Natural killer cell (primary cell): ENCODE results near the gene CLEC16A. TPM values are rescaled to one million over a fixed set of nuclear protein-coding genes. Genes with fewer than 3 reads are reported as not detected.

ENCODE experiments used
- ATAC-seq, 3 donors: fragments of 150-1000 bp in 2 of 3; fragments of 200-7000 bp in 1 of 3; cut with Tn5 transposase; 1 replicate in 1 of 3; 2 replicates in 2 of 3; pipeline ENCODE4 v1.10.0; 2021; ENCODE audit warnings: mild to moderate bottlenecking in 2 of 3, moderate library complexity in 2 of 3
- DNase-seq, 2 donors: peaks; one replicate each; pipeline versions ENCODE4 v3.0.0 to v3.0.0-alpha.2; 2013 to 2021; ENCODE audit warnings: mixed read lengths in 1 of 2
- H3K27ac ChIP-seq: one replicate; pipeline ENCODE4 v1.5.1; 2013; ENCODE audit warnings: mild to moderate bottlenecking, low read length
- H3K27me3 ChIP-seq: one replicate; pipeline ENCODE4 v1.6.1; 2013; ENCODE audit warnings: low read length; ENCODE audit not compliant: control insufficient read depth, insufficient read depth
- H3K36me3 ChIP-seq: one replicate; pipeline ENCODE4 v1.6.1; 2013; ENCODE audit warnings: low read length; ENCODE audit not compliant: control insufficient read depth, insufficient read depth
- H3K4me1 ChIP-seq: one replicate; pipeline ENCODE4 v1.6.1; 2013; ENCODE audit warnings: low read length; ENCODE audit not compliant: control insufficient read depth, insufficient read depth
- H3K4me3 ChIP-seq: one replicate; pipeline ENCODE4 v1.5.1; 2013; ENCODE audit warnings: low read length
- H3K9me3 ChIP-seq: one replicate; pipeline ENCODE4 v1.6.1; 2013; ENCODE audit warnings: low read length; ENCODE audit not compliant: control insufficient read depth, insufficient read depth
- H3K27ac Mint-ChIP-seq, 2 donors: one replicate each; pipeline ENCODE4 v1.8.0; 2022; ENCODE audit warnings: mild to moderate bottlenecking in 2 of 2, mixed read lengths in 2 of 2, moderate library complexity in 1 of 2
- H3K27me3 Mint-ChIP-seq, 2 donors: one replicate each; pipeline ENCODE4 v1.8.0; 2022; ENCODE audit warnings: low read depth in 2 of 2, mixed read lengths in 2 of 2
- H3K36me3 Mint-ChIP-seq: one replicate; pipeline ENCODE4 v1.8.0; 2022; ENCODE audit warnings: mixed read lengths
- H3K4me1 Mint-ChIP-seq, 2 donors: one replicate each; pipeline ENCODE4 v1.8.0; 2022; ENCODE audit warnings: mixed read lengths in 2 of 2
- H3K4me3 Mint-ChIP-seq: one replicate; pipeline ENCODE4 v1.8.0; 2022; ENCODE audit warnings: mild to moderate bottlenecking, moderate library complexity, mixed read lengths
- H3K9me3 Mint-ChIP-seq, 2 donors: one replicate each; pipeline ENCODE4 v1.8.0; 2022; ENCODE audit warnings: mixed read lengths in 2 of 2
- CTCF ChIP-seq: fragments of 200-600 bp; IDR thresholded peaks from one replicate; pipeline ENCODE4 v1.8.0; 2022; ENCODE audit warnings: antibody characterized with exemption
- WGBS: methylation state at CpG from one replicate; pipeline ENCODE4 v1.1.7; 2013; ENCODE audit warnings: missing lambda C conversion rate; ENCODE audit not compliant: insufficient coverage; 5-methylcytosine and 5-hydroxymethylcytosine counted together
- intact Hi-C: fragments of 100-400 bp; cut with micrococcal nuclease; formaldehyde crosslinking; loops from one replicate; pipeline ENCODE4 v1.14.2; 2022
- total RNA-seq, 4 donors: library from RNA; stranded (reverse); fragments of 120-200 nt in 1 of 4; gene quantifications; one replicate each; pipeline versions ENCODE4 v1.2.3 to v1.2.4, GENCODE V29; 2013 to 2022

CLEC16A gene
- total RNA-seq, 3 donors from 2014 or later (not counting 1 experiment from before 2014, with no cell fraction given) = 35.9 to 50.5 (median 37.4) TPM

- H3K4me3 Mint-ChIP-seq = no peak overlapping the region
- ATAC-seq (no peak), DNase-seq (no peak)
- Histone ChIP-seq H3K4me1 (peaks cover 52% of the 10 kb centered on the region), H3K4me3 (no peak overlapping the region), H3K36me3 (no peaks in the 10 kb centered on the region), H3K27ac (no peak overlapping the region), H3K9me3 (no peaks in the 10 kb centered on the region), H3K27me3 (no peaks in the 10 kb centered on the region)
- no peaks in the 10 kb centered on the region for H3K9me3 Mint-ChIP-seq
- TF ChIP-seq CTCF = no peak
- H3K27ac Mint-ChIP-seq = peak overlapping the region; percentile 84 to 92
- WGBS = 86% methylated on average over 10 of the region's 10 CpGs
- intact Hi-C loops = loop anchor here (10.0 kb wide), 1 partner anchor 357 kb away; the partner anchor contains the start of gene CIITA
- H3K27me3 Mint-ChIP-seq = no peaks in the 10 kb centered on the region
- H3K36me3 Mint-ChIP-seq = no peaks in the 10 kb centered on the region
- H3K4me1 Mint-ChIP-seq = peaks cover 42 to 47% of the 10 kb centered on the region in 2 donors
These were observed 287.1 kb downstream of the CLEC16A start for GRCh38 chr16:11231367-11231970.

Other genes with a start within 250 kb of the CLEC16A start
- 1 to 10 TPM in 1 of 3 donors, not detected in 2; 1.1 TPM for gene TEKT5, start 249.6 kb upstream of the CLEC16A start, total RNA-seq
- 10 to 100 TPM; 19.3 to 25.6 (median 20.5) TPM for gene NUBP1, start 200.7 kb upstream of the CLEC16A start, total RNA-seq
- gene TVP23A, start 125.8 kb upstream of the CLEC16A start, total RNA-seq = not detected
- gene CIITA, start 67.4 kb upstream of the CLEC16A start, total RNA-seq = 10 to 100 TPM; 11.5 to 17.7 (median 14.4) TPM
- 10 to 100 TPM in 2 of 3 donors, 1 to 10 TPM in 1; 8.7 to 15.2 (median 14.4) TPM for gene DEXI, start 2.1 kb upstream of the CLEC16A start, total RNA-seq